Measurements from ENCODE around the gene ACTN4.
A peak's percentile ranks its signal among the peaks of the same experiment; 100 is the strongest.

The ACTN4 gene

GRCh38 chr19:38674388-38675171, 27.1 kb downstream of the ACTN4 start:
- peak; percentile 26 for DNase-seq (ENCODE audit: low read depth)
- no peak for TF ChIP-seq CTCF (conservative IDR thresholded peaks at IDR 0.05; ENCODE audit: low read length)
- no peak overlapping the region for H3K4me3 ChIP-seq (ENCODE audit: low read length)

- peak; percentile 27; the same call in 1 of the 2 replicates for TF ChIP-seq CTCF (conservative IDR thresholded peaks at IDR 0.05; ENCODE audit: low read length)
- no peak overlapping the region for H3K4me3 ChIP-seq (ENCODE audit: low read length)
- DNase-seq (ENCODE audit: low read depth) = no peak
These were observed 28.2 kb downstream of the ACTN4 start for GRCh38 chr19:38675611-38676010.

- no peak for TF ChIP-seq CTCF (conservative IDR thresholded peaks at IDR 0.05; ENCODE audit: low read length)
- peak; percentile 54 for DNase-seq (ENCODE audit: low read depth)
- no peak overlapping the region for H3K4me3 ChIP-seq (ENCODE audit: low read length)
These were observed 28.8 kb downstream of the ACTN4 start for GRCh38 chr19:38676023-38676877.

GRCh38 chr19:38676878-38677646, 29.6 kb downstream of the ACTN4 start:
- TF ChIP-seq CTCF (conservative IDR thresholded peaks at IDR 0.05; ENCODE audit: low read length) = no peak
- no peak overlapping the region for H3K4me3 ChIP-seq (ENCODE audit: low read length)
- no peak for DNase-seq (ENCODE audit: low read depth)

GRCh38 chr19:38678217-38678890, 30.9 kb downstream of the ACTN4 start:
- DNase-seq (ENCODE audit: low read depth) = no peak
- no peak for TF ChIP-seq CTCF (conservative IDR thresholded peaks at IDR 0.05; ENCODE audit: low read length)
- H3K4me3 ChIP-seq (ENCODE audit: low read length) = no peak overlapping the region

GRCh38 chr19:38678891-38679494, 31.5 kb downstream of the ACTN4 start:
- no peak overlapping the region for H3K4me3 ChIP-seq (ENCODE audit: low read length)
- DNase-seq (ENCODE audit: low read depth) = no peak
- TF ChIP-seq CTCF (conservative IDR thresholded peaks at IDR 0.05; ENCODE audit: low read length) = no peak
